Measurements from ENCODE around the gene NLGN4Y. TPM values are rescaled to one million over a fixed set of nuclear protein-coding genes. Genes with fewer than 3 reads are reported as not detected.

NLGN4Y gene
- total and polyA plus RNA-seq, 2 of the 4 experiments (the other 2 are of a cell fraction) = not detected

DNA sequence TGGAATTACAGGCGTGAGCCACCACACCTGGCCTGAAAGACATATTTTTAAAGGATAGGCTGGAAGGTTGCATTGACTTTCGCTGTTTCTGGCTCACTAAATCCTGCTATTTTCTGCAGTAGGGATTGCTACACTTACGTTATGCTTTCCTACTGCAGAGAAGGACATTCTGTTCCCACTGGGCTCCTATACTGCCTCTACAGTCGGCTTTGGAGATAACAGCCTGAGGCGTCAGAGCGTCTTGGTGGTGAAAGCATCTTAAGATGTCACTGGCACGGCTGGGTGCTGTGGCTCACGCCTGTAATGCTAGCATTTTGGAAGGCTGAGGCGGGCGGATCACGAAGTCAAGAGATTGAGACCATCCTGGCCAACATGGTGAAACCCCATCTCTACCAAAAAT lies 77.0 kb downstream of the NLGN4Y start:
- POLR2A ChIA-PET (ENCODE audit: unreplicated experiment) = no interaction called here
- dilution Hi-C loops (cut with HindIII; ENCODE audit: low sequenced_read_pairs, unreplicated experiment) = no loop called here
- BruUV-seq (replicated peaks) = no TSS peak

More for the DNA sequence above, 77.0 kb downstream of the NLGN4Y start:
- H3K23ac ChIP-seq (ENCODE audit: low read depth, low read length) = no peak overlapping the region
- intact Hi-C loops (cut with micrococcal nuclease) = no loop called here
- H3K4ac ChIP-seq (ENCODE audit: low read depth, low read length) = no peak overlapping the region
- H2AK5ac ChIP-seq (ENCODE audit: low read depth, low read length) = no peak overlapping the region
- no peak overlapping the region for H2BK5ac ChIP-seq (ENCODE audit: low read depth, low read length, poor library complexity, severe bottlenecking)
- no CpG with 5 or more reads among the region's 11 CpGs for WGBS, 2 experiments (ENCODE audit: extremely low coverage in 2 of 2, insufficient read length in 1 of 2)
- H3K27ac ChIP-seq (ENCODE audit: insufficient read depth, low read length) = no peak overlapping the region
- DNase-seq (no peak), ATAC-seq (ENCODE audit: low read depth) (no peak)
- H4K20me1 ChIP-seq (ENCODE audit: insufficient read depth, low read length) = no peaks in the 10 kb centered on the region
- no peak overlapping the region for H2BK15ac ChIP-seq (ENCODE audit: low read depth, low read length)
- no peak overlapping the region for H3K56ac ChIP-seq (ENCODE audit: extremely low read depth, insufficient read depth, low read length)
- no peaks in the 10 kb centered on the region for H3K4me1 ChIP-seq (ENCODE audit: control insufficient read depth, insufficient read depth, low read length)
- no peak overlapping the region for H3K14ac ChIP-seq (replicated peaks; ENCODE audit: low read depth, low read length)
- no peaks in the 10 kb centered on the region for H3K9me3 ChIP-seq (ENCODE audit: control insufficient read depth, insufficient read depth, low read length)
- CTCF ChIA-PET = no interaction called here
- no peak overlapping the region for H4K5ac ChIP-seq (ENCODE audit: low read depth, low read length)
- TF ChIP-seq POLR2A (IDR thresholded peaks at IDR 0.05; ENCODE audit: low read depth, low read length) (no peak), MXI1 (IDR thresholded peaks at IDR 0.05; ENCODE audit: borderline replicate concordance, low read depth, low read length) (no peak), RFX5 (IDR thresholded peaks at IDR 0.05; ENCODE audit: low read depth, low read length) (no peak)
- TF ChIP-seq, protein P1, sequence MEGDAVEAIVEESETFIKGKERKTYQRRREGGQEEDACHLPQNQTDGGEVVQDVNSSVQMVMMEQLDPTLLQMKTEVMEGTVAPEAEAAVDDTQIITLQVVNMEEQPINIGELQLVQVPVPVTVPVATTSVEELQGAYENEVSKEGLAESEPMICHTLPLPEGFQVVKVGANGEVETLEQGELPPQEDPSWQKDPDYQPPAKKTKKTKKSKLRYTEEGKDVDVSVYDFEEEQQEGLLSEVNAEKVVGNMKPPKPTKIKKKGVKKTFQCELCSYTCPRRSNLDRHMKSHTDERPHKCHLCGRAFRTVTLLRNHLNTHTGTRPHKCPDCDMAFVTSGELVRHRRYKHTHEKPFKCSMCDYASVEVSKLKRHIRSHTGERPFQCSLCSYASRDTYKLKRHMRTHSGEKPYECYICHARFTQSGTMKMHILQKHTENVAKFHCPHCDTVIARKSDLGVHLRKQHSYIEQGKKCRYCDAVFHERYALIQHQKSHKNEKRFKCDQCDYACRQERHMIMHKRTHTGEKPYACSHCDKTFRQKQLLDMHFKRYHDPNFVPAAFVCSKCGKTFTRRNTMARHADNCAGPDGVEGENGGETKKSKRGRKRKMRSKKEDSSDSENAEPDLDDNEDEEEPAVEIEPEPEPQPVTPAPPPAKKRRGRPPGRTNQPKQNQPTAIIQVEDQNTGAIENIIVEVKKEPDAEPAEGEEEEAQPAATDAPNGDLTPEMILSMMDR (conservative IDR thresholded peaks at IDR 0.05; ENCODE audit: low read depth, low read length) = no peak
- TF ChIP-seq, protein P2, sequence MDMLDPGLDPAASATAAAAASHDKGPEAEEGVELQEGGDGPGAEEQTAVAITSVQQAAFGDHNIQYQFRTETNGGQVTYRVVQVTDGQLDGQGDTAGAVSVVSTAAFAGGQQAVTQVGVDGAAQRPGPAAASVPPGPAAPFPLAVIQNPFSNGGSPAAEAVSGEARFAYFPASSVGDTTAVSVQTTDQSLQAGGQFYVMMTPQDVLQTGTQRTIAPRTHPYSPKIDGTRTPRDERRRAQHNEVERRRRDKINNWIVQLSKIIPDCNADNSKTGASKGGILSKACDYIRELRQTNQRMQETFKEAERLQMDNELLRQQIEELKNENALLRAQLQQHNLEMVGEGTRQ (IDR thresholded peaks at IDR 0.05; ENCODE audit: low read depth, low read length) = no peak
- no peak overlapping the region for H2BK20ac ChIP-seq (ENCODE audit: low read depth, low read length)
- H3K36me3 ChIP-seq (ENCODE audit: control insufficient read depth, insufficient read depth, low read length) = no peaks in the 10 kb centered on the region
- no peak overlapping the region for H2AK9ac ChIP-seq (replicated peaks; ENCODE audit: low read depth, low read length, poor library complexity)
- H2BK120ac ChIP-seq (ENCODE audit: low read depth, low read length) = no peak overlapping the region
- H3K9ac ChIP-seq (ENCODE audit: low read depth, low read length) = no peak overlapping the region
- H3K18ac ChIP-seq (ENCODE audit: low read depth, low read length) = no peak overlapping the region
- no peak overlapping the region for H4K91ac ChIP-seq (ENCODE audit: insufficient read depth, low read depth, low read length)
- H3K4me3 ChIP-seq (ENCODE audit: insufficient read depth, low read depth, low read length) = no peak overlapping the region
- in situ Hi-C loops (cut with MboI; ENCODE audit: low sequenced_read_pairs) = no loop called here
- no peak overlapping the region for H4K8ac ChIP-seq (ENCODE audit: low read depth in 2 of 2, low read length in 2 of 2)
- H3K27me3 ChIP-seq (ENCODE audit: control insufficient read depth, insufficient read depth, low read length) = no peaks in the 10 kb centered on the region
- no peak overlapping the region for H3K4me2 ChIP-seq (ENCODE audit: low read depth, low read length)
- no peak overlapping the region for H2AFZ ChIP-seq (replicated peaks; ENCODE audit: low read length, poor library complexity)
- no peaks in the 10 kb centered on the region for H3K79me1 ChIP-seq (ENCODE audit: low read depth in 1 of 2, low read length in 2 of 2)
- H3K9me1 ChIP-seq (ENCODE audit: insufficient read depth, low read length) = no peaks in the 10 kb centered on the region

Data from IMR-90 (cell line).